ENCODE data around the gene DDTL. TPM values are rescaled to one million over a fixed set of nuclear protein-coding genes. Genes with fewer than 3 reads are reported as not detected.
"Not testable (repeated sequence)": the region's sequence is repeated elsewhere in the genome, so short reads cannot be mapped to it uniquely, and the experiment has no call there.

DDTL gene
- total and polyA plus RNA-seq, 2 of the 8 experiments (the other 6 are each of a cell fraction or from before 2014, with no cell fraction given) = 2.1 to 3.1 TPM

GRCh38 chr22:23952794-23953405 lies 13.8 kb upstream of the DDTL start:
- H3K14ac ChIP-seq (ENCODE audit: insufficient read length); FAIRE-seq; H3K79me2 ChIP-seq (ENCODE audit: control insufficient read depth in 1 of 2, insufficient read depth in 2 of 2, low read length in 2 of 2); DNase-seq (ENCODE audit: low read depth in 1 of 2, low spot score in 2 of 2); H4K8ac ChIP-seq (ENCODE audit: extremely low read depth, insufficient read depth, low read length); H3K27me3 ChIP-seq (replicated peaks in 1 of 4; ENCODE audit: control insufficient read depth in 3 of 4, extremely low read depth in 1 of 4, insufficient read depth in 3 of 4, low read length in 3 of 4); H4K91ac ChIP-seq (replicated peaks; ENCODE audit: insufficient read length, low read length); H3K9me3 ChIP-seq (ENCODE audit: insufficient read depth in 2 of 2, low read depth in 1 of 2, low read length in 1 of 2); H4K20me1 ChIP-seq (replicated peaks in 1 of 2; ENCODE audit: control insufficient read depth in 1 of 2, insufficient read depth in 2 of 2, low read length in 2 of 2); H3K4ac ChIP-seq (replicated peaks; ENCODE audit: insufficient read length, low read depth, low read length); H3K4me3 ChIP-seq (ENCODE audit: extremely low read depth in 1 of 4, insufficient read depth in 2 of 4, low read depth in 3 of 4, low read length in 4 of 4); H3K23me2 ChIP-seq (ENCODE audit: low read depth, low read length); H3K23ac ChIP-seq (ENCODE audit: insufficient read length); H3K36me3 ChIP-seq (ENCODE audit: control insufficient read depth in 2 of 4, insufficient read depth in 4 of 4, low read length in 3 of 4); H2BK120ac ChIP-seq (replicated peaks; ENCODE audit: low read depth, low read length); CTCF ChIA-PET (ENCODE audit: partially characterized antibody); H3K79me1 ChIP-seq (ENCODE audit: low read depth, low read length); H3K56ac ChIP-seq (replicated peaks; ENCODE audit: insufficient read length, low read depth, low read length); H3K4me2 ChIP-seq (ENCODE audit: insufficient read depth in 1 of 2, low read depth in 2 of 2, low read length in 2 of 2); H3K27ac ChIP-seq (ENCODE audit: low read depth, low read length); H2AFZ ChIP-seq (ENCODE audit: low read length); POLR2A ChIA-PET (ENCODE audit: partially characterized antibody); H3K9ac ChIP-seq (replicated peaks in 1 of 4; ENCODE audit: extremely low read depth in 1 of 4, low read depth in 3 of 4, low read length in 3 of 4): not testable (repeated sequence)
- 0 out of 2 replicates have a peak overlapping the region, but pooled peaks have one; percentile 65 for H2AK5ac ChIP-seq (ENCODE audit: low read depth, low read length)
- peaks cover 3 to 10% (median 6%) of the 10 kb centered on the region in 4 experiments for H3K4me1 ChIP-seq (replicated peaks in 1 of 4; ENCODE audit: control insufficient read depth in 3 of 4, insufficient read depth in 4 of 4, low read length in 3 of 4)
- H2BK20ac ChIP-seq (ENCODE audit: low read length) = peak overlapping the region; percentile 61; the same call in 1 of the 2 replicates
- H2BK5ac ChIP-seq (ENCODE audit: low read depth, low read length) = peak overlapping the region; percentile 60; the same call in 1 of the 2 replicates
- peak overlapping the region; percentile 13; the same call in 1 of the 2 replicates for H3K18ac ChIP-seq (ENCODE audit: extremely low read depth, low read length)
- 0 out of 2 replicates have a peak overlapping the region, but pooled peaks have one; percentile 53 for H2BK15ac ChIP-seq (ENCODE audit: low read length)
- peak in 1 of 3 experiments; percentile 10; a peak in 1 of 4 replicates for TF ChIP-seq CTCF (IDR thresholded peaks at IDR 0.05; ENCODE audit: control extremely low read depth in 1 of 3, insufficient read depth in 1 of 3, low read depth in 1 of 3, low read length in 3 of 3)
- H2BK12ac ChIP-seq (ENCODE audit: low read depth, low read length) = peak overlapping the region; percentile 92; the same call in 1 of the 2 replicates
- WGBS, 2 experiments (ENCODE audit: extremely low coverage in 1 of 2, insufficient coverage in 1 of 2, insufficient read length in 1 of 2, insufficient replicate concordance in 2 of 2, low coverage in 1 of 2, low lambda C conversion rate in 2 of 2, missing lambda C conversion rate in 1 of 2) = 70% methylated on average over 11 of the region's 11 CpGs; no CpG with 5 or more reads in 1 of the 2 experiments
- peak overlapping the region; percentile 15 for H4K5ac ChIP-seq (ENCODE audit: insufficient read length, low read depth, low read length)

Measured in H1 (cell line).